Measurements from ENCODE around the gene GAS7. TPM values are rescaled to one million over a fixed set of nuclear protein-coding genes. Genes with fewer than 3 reads are reported as not detected.

Gene GAS7
- total RNA-seq, 2 donors from 2014 or later, result 10.3 to 144 TPM

- Histone ChIP-seq H3K9me3 (no peaks in the 10 kb centered on the region), H3K27ac (no peak overlapping the region), H3K27me3 (replicated peaks; ENCODE audit: insufficient read depth) (no peaks in the 10 kb centered on the region), H3K36me3 (no peaks in the 10 kb centered on the region), H3K4me3 (no peak overlapping the region), H3K4me1 (replicated peaks) (no peaks in the 10 kb centered on the region)
- 61% methylated on average over 16 of the region's 16 CpGs for WGBS
- TF ChIP-seq CTCF (IDR thresholded peaks at IDR 0.05) (no peak), POLR2AphosphoS5 (IDR thresholded peaks at IDR 0.05) (peak; percentile 49), POLR2A (IDR thresholded peaks at IDR 0.05) (no peak)
- DNase-seq (ENCODE audit: low spot score), result peak; percentile 63
- intact Hi-C loops (cut with DNase I), result no loop called here
These were observed 125.6 kb downstream of the GAS7 start for GRCh38 chr17:10072556-10073425.

GRCh38 chr17:10072086-10072485, 126.3 kb downstream of the GAS7 start:
- H3K4me1 ChIP-seq (replicated peaks), result no peaks in the 10 kb centered on the region
- H3K27ac ChIP-seq, result no peak overlapping the region
- DNase-seq (ENCODE audit: low spot score), result no peak
- H3K9me3 ChIP-seq, result no peaks in the 10 kb centered on the region
- no peaks in the 10 kb centered on the region for H3K36me3 ChIP-seq
- no peak for TF ChIP-seq POLR2A (IDR thresholded peaks at IDR 0.05)
- no peak for TF ChIP-seq CTCF (IDR thresholded peaks at IDR 0.05)
- TF ChIP-seq POLR2AphosphoS5 (IDR thresholded peaks at IDR 0.05), result no peak
- no peak overlapping the region for H3K4me3 ChIP-seq
- WGBS, result 100% methylated on average over 4 of the region's 4 CpGs
- no peaks in the 10 kb centered on the region for H3K27me3 ChIP-seq (replicated peaks; ENCODE audit: insufficient read depth)
- intact Hi-C loops (cut with DNase I), result no loop called here

GRCh38 chr17:10071141-10071540, 127.3 kb downstream of the GAS7 start:
- H3K27ac ChIP-seq, result no peak overlapping the region

GRCh38 chr17:10070690-10071089, 127.7 kb downstream of the GAS7 start:
- WGBS, result 89% methylated on average over 3 of the region's 3 CpGs
- no peaks in the 10 kb centered on the region for H3K36me3 ChIP-seq
- TF ChIP-seq POLR2AphosphoS5 (IDR thresholded peaks at IDR 0.05), result no peak
- no peak for TF ChIP-seq CTCF (IDR thresholded peaks at IDR 0.05)
- no peak for TF ChIP-seq POLR2A (IDR thresholded peaks at IDR 0.05)
- intact Hi-C loops (cut with DNase I), result no loop called here
- no peaks in the 10 kb centered on the region for H3K27me3 ChIP-seq (replicated peaks; ENCODE audit: insufficient read depth)
- H3K27ac ChIP-seq, result no peak overlapping the region
- H3K9me3 ChIP-seq, result no peaks in the 10 kb centered on the region
- no peak overlapping the region for H3K4me3 ChIP-seq
- no peaks in the 10 kb centered on the region for H3K4me1 ChIP-seq (replicated peaks)
- no peak for DNase-seq (ENCODE audit: low spot score)

More at GRCh38 chr17:10071141-10071540, 127.3 kb downstream of the GAS7 start:
- no peak for DNase-seq (ENCODE audit: low spot score)
- Histone ChIP-seq H3K4me3 (no peak overlapping the region), H3K4me1 (replicated peaks) (no peaks in the 10 kb centered on the region), H3K9me3 (no peaks in the 10 kb centered on the region), H3K36me3 (no peaks in the 10 kb centered on the region), H3K27me3 (replicated peaks; ENCODE audit: insufficient read depth) (no peaks in the 10 kb centered on the region)
- 94% methylated on average over 6 of the region's 6 CpGs for WGBS
- intact Hi-C loops (cut with DNase I), result no loop called here
- no peak for TF ChIP-seq POLR2A (IDR thresholded peaks at IDR 0.05)
- no peak for TF ChIP-seq CTCF (IDR thresholded peaks at IDR 0.05)
- no peak for TF ChIP-seq POLR2AphosphoS5 (IDR thresholded peaks at IDR 0.05)

- Histone ChIP-seq H3K27me3 (replicated peaks; ENCODE audit: insufficient read depth) (no peaks in the 10 kb centered on the region), H3K36me3 (no peaks in the 10 kb centered on the region), H3K27ac (no peak overlapping the region), H3K4me3 (no peak overlapping the region), H3K9me3 (no peaks in the 10 kb centered on the region), H3K4me1 (replicated peaks) (no peaks in the 10 kb centered on the region)
- intact Hi-C loops (cut with DNase I), result no loop called here
- TF ChIP-seq POLR2A (IDR thresholded peaks at IDR 0.05) (no peak), POLR2AphosphoS5 (IDR thresholded peaks at IDR 0.05) (peak; percentile 45), CTCF (IDR thresholded peaks at IDR 0.05) (no peak)
- WGBS, result 64% methylated on average over 5 of the region's 5 CpGs
- no peak for DNase-seq (ENCODE audit: low spot score)
These were observed 129.1 kb downstream of the GAS7 start for GRCh38 chr17:10069301-10069700.

All from prostate gland (tissue), 2 donors.